ENCODE data around the gene FILIP1. TPM values are rescaled to one million over a fixed set of nuclear protein-coding genes. Genes with fewer than 3 reads are reported as not detected.
A peak's percentile ranks its signal among the peaks of the same experiment; 100 is the strongest.

FILIP1 gene
- total RNA-seq, 4 donors from 2014 or later, result 2.2 to 9.3 (median 5.1) TPM

DNA sequence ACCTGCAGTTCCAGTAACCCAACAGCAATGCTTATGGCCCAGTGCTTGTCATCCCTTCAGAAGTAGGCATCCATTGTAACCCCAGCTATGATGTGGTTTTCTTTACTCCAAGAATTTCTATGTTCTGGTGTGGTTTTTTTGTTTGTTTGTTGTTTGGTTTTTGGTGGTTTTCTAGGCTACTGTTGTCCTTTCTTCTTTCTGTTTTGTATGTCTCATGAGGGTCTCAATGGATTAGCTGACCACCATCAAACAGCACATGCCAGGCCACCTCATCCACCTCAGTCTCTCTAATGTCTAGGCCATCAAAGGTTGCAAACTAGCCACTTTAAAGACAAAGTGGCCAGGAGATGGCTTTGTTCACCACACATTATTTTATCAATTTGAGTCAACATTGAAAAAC lies 149.6 kb downstream of the FILIP1 start:
- TF ChIP-seq, protein P1, sequence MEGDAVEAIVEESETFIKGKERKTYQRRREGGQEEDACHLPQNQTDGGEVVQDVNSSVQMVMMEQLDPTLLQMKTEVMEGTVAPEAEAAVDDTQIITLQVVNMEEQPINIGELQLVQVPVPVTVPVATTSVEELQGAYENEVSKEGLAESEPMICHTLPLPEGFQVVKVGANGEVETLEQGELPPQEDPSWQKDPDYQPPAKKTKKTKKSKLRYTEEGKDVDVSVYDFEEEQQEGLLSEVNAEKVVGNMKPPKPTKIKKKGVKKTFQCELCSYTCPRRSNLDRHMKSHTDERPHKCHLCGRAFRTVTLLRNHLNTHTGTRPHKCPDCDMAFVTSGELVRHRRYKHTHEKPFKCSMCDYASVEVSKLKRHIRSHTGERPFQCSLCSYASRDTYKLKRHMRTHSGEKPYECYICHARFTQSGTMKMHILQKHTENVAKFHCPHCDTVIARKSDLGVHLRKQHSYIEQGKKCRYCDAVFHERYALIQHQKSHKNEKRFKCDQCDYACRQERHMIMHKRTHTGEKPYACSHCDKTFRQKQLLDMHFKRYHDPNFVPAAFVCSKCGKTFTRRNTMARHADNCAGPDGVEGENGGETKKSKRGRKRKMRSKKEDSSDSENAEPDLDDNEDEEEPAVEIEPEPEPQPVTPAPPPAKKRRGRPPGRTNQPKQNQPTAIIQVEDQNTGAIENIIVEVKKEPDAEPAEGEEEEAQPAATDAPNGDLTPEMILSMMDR (IDR thresholded peaks at IDR 0.05), result no peak
- TF ChIP-seq POLR2A (IDR thresholded peaks at IDR 0.05), result no peak
- Histone ChIP-seq H3K27me3 (no peaks in the 10 kb centered on the region), H3K27ac (no peak overlapping the region), H3K36me3 (no peaks in the 10 kb centered on the region), H3K9me3 (no peaks in the 10 kb centered on the region), H3K4me1 (peaks cover 3 to 5% of the 10 kb centered on the region in 2 donors), H3K4me3 (replicated peaks in 1 of 3) (no peak overlapping the region)
- no peak for DNase-seq
- intact Hi-C loops (cut with DNase I), result no loop called here

DNA sequence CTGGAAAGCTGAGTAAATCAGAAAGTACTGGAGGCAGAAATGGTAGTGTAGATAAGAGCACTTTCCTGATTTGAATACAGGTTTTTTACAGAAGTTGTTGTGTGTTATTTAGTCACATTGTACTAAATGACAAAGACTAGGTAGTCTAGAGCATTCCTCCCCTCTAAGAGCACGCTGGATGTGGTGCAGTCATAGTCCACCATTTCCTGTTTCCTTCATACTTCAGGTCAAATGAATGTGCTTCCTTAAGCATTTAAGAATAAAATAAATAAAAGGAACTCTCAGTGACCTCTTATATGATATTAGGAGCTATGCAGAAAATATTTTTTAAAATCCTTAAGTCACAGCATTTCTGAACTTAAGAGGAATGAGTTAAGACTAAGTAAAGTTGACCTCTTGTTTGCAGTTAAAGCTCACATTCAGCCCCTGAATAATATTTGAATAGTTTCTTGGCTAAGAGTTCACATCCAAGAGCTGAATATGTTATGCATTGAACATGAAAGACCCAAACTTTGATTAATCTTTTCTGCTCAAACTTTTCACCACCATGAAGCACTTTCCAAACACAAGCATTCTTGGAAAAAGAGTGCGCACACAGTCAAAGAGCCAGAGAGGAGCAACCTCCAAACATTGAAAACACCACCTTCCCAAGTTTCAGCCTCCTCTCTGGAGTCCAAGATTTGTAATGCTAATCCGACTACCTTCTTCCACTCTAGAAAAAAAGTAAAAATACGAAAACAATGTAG lies 155.6 kb downstream of the FILIP1 start:
- no peaks in the 10 kb centered on the region for H3K36me3 ChIP-seq
- peaks cover 16 to 19% of the 10 kb centered on the region in 2 donors for H3K4me1 ChIP-seq
- no peak for DNase-seq
- no peaks in the 10 kb centered on the region for H3K9me3 ChIP-seq
- intact Hi-C loops (cut with DNase I), result no loop called here
- 80 to 90% methylated on average over 4 of the region's 4 CpGs for WGBS, 2 donors
- no peak for TF ChIP-seq POLR2A (IDR thresholded peaks at IDR 0.05)
- TF ChIP-seq, protein P1 (IDR thresholded peaks at IDR 0.05), result no peak
- no peak overlapping the region for H3K4me3 ChIP-seq (replicated peaks in 1 of 3)
- H3K27ac ChIP-seq, result no peak overlapping the region
- H3K27me3 ChIP-seq, result no peaks in the 10 kb centered on the region

DNA sequence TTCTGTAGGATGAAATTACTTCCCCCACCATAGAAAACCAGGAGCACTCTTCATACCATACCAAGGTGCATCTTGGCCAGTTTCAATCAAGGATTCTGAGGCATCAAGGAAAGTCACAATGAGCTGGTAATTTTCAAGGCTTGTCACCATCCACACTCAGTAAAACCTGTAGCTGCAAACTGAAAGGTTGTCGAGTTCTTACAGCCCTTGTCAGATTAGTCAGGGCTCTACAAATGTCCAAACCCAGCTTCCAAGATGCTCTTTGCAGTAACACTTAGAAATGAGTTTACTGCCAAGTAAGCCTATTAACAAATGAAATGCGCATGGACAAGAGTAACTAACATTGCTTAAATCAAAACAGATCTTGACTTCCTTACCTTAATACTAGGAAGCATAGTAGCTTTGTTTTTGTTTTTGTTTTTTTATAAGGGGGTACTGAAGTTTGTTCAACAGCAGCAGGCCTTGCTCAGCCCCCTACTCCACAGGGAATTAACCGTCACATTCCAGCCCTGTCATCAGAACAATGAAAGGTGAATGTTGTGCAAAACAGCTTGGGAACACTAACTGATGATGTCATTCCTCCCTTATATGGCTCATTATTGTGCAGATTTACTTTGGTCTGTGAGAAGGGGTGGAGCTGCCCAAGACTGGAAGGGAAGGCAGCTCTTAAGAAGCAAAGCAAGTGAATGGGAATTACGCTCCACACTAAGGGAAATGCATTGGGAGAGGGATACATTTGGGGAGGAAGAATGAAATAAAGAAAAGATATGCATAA lies 159.1 kb downstream of the FILIP1 start:
- Histone ChIP-seq H3K4me1 (peaks cover 16 to 19% of the 10 kb centered on the region in 2 donors), H3K4me3 (replicated peaks in 1 of 3) (no peak overlapping the region), H3K36me3 (no peaks in the 10 kb centered on the region), H3K27me3 (no peaks in the 10 kb centered on the region), H3K9me3 (no peaks in the 10 kb centered on the region), H3K27ac (peak overlapping the region; percentile 46 to 75 (median 65))
- peak; percentile 42 to 46 for DNase-seq
- intact Hi-C loops (cut with DNase I), result no loop called here
- WGBS, 2 donors, result 21 to 28% methylated on average over 4 of the region's 4 CpGs
- TF ChIP-seq, protein P1 (IDR thresholded peaks at IDR 0.05), result no peak
- no peak for TF ChIP-seq POLR2A (IDR thresholded peaks at IDR 0.05)

DNA sequence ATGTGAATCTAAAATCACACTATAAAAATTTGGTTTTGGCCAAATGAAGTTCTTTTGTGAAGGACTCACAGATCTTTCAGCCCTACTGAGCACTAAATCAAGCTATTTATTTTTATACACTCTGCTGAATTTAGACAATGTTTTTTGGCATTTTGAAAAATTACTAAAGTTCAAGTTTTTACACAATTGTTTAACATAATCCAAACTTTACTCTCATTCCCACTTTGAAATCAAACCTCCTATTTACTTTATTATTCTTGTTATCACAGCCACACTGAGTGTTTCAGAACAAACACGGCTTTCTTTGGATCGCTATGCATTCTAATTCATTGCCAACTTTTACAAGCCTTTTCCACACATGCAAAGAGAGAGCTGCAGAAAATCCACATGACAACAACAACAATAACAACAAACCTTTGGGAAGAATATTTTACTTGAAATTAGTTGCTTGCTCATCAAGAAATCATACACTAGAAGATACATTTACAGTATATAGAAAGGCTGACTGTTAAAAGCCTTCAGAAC lies 159.9 kb downstream of the FILIP1 start:
- peak overlapping the region; percentile 46 to 75 (median 65) for H3K27ac ChIP-seq
- no peak overlapping the region for H3K4me3 ChIP-seq (replicated peaks in 1 of 3)
- 33 to 37% methylated on average over 2 of the region's 2 CpGs for WGBS, 2 donors

DNA sequence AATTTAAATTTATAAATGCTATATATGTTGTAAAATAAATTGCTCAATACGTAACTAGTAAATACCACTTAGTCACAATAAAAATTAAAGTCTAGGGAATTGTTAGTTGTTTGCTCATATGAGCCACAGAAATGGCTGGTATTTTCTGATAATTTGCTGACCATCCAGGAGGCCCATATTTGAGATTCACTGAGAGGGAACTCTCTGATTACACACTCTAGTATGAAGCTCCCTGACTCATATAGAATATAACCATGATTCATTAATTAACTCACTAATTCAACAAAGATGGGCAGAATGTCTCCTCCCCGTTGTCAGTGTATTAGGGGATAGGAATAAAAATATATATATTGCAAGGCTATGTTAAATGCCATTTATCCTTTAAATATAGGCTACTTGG lies 162.4 kb downstream of the FILIP1 start:
- TF ChIP-seq, protein P1 (IDR thresholded peaks at IDR 0.05), result no peak
- no peak for TF ChIP-seq POLR2A (IDR thresholded peaks at IDR 0.05)
- 94 to 97% methylated on average over 2 of the region's 2 CpGs for WGBS, 2 donors
- no peaks in the 10 kb centered on the region for H3K27me3 ChIP-seq
- no peak overlapping the region for H3K27ac ChIP-seq
- peaks cover 16 to 19% of the 10 kb centered on the region in 2 donors for H3K4me1 ChIP-seq
- H3K36me3 ChIP-seq, result no peaks in the 10 kb centered on the region
- intact Hi-C loops (cut with DNase I), result no loop called here
- no peak for DNase-seq
- no peak overlapping the region for H3K4me3 ChIP-seq (replicated peaks in 1 of 3)
- no peaks in the 10 kb centered on the region for H3K9me3 ChIP-seq

More for the DNA sequence above, 159.9 kb downstream of the FILIP1 start:
- no peak for TF ChIP-seq POLR2A (IDR thresholded peaks at IDR 0.05)
- no peaks in the 10 kb centered on the region for H3K36me3 ChIP-seq
- H3K27me3 ChIP-seq, result no peaks in the 10 kb centered on the region
- no peaks in the 10 kb centered on the region for H3K9me3 ChIP-seq
- intact Hi-C loops (cut with DNase I), result no loop called here
- no peak for DNase-seq
- peaks cover 16 to 19% of the 10 kb centered on the region in 2 donors for H3K4me1 ChIP-seq
